Karpas-422 (cell line): ENCODE results near the gene HSPB7. TPM values are rescaled to one million over a fixed set of nuclear protein-coding genes. Genes with fewer than 3 reads are reported as not detected.
"Not testable (repeated sequence)": the region's sequence is repeated elsewhere in the genome, so short reads cannot be mapped to it uniquely, and the experiment has no call there.

Experiments
- DNase-seq: peaks from one replicate; pipeline ENCODE4 v3.0.0-alpha.2; 2015
- H2AFZ ChIP-seq: fragments of 200-600 bp; sonication (generic); 2 replicates; pipeline ENCODE4 v1.6.1; 2014; ENCODE audit warnings: antibody characterized with exemption, low read length, mixed read lengths
- H3K27ac ChIP-seq: fragments of 200-600 bp; sonication (generic); 2 replicates; pipeline ENCODE4 v1.5.1; 2014; ENCODE audit warnings: mild to moderate bottlenecking, low read length, moderate library complexity
- H3K27me3 ChIP-seq: fragments of 200-600 bp; sonication (generic); 2 replicates; pipeline ENCODE4 v1.6.1; 2014; ENCODE audit warnings: low read length, mixed read lengths
- H3K36me3 ChIP-seq: fragments of 200-600 bp; sonication (generic); 2 replicates; pipeline ENCODE4 v1.6.1; 2014; ENCODE audit warnings: low read length, mixed read lengths; ENCODE audit not compliant: insufficient read depth
- H3K4me1 ChIP-seq: fragments of 200-600 bp; sonication (generic); 2 replicates; pipeline ENCODE4 v1.6.1; 2014; ENCODE audit warnings: mild to moderate bottlenecking, low read length, mixed read lengths
- H3K4me2 ChIP-seq: fragments of 200-600 bp; sonication (generic); 2 replicates; pipeline ENCODE4 v1.6.1; 2014; ENCODE audit warnings: low read length, low read depth, mild to moderate bottlenecking; ENCODE audit not compliant: poor library complexity, severe bottlenecking
- H3K4me3 ChIP-seq: fragments of 200-600 bp; sonication (generic); 2 replicates; pipeline ENCODE4 v1.5.1; 2014; ENCODE audit warnings: mild to moderate bottlenecking, antibody characterized with exemption, low read length, mixed read lengths
- H3K79me2 ChIP-seq: fragments of 200-600 bp; sonication (generic); 2 replicates; pipeline ENCODE4 v1.6.1; 2014; ENCODE audit warnings: mild to moderate bottlenecking, low read length, mixed read lengths
- H3K9ac ChIP-seq: fragments of 200-600 bp; sonication (generic); 2 replicates; pipeline ENCODE4 v1.6.0; 2014; ENCODE audit warnings: low read length
- H3K9me2 ChIP-seq: fragments of 200-600 bp; sonication (generic), shearing (Covaris generic); replicated peaks from 2 replicates; pipeline ENCODE4 v1.6.0; 2014; ENCODE audit warnings: mild to moderate bottlenecking, low read length, moderate library complexity; ENCODE audit not compliant: insufficient read depth
- H3K9me3 ChIP-seq: fragments of 300-700, 200-600 bp; sonication (generic); 2 replicates; pipeline ENCODE4 v1.6.1; 2014; ENCODE audit warnings: low read length, mixed read lengths
- H4K20me1 ChIP-seq: fragments of 200-600 bp; sonication (generic); 2 replicates; pipeline ENCODE4 v1.6.1; 2014; ENCODE audit warnings: mild to moderate bottlenecking, antibody characterized with exemption, low read length, low read depth; ENCODE audit not compliant: insufficient read depth
- total RNA-seq: library from RNA; depleted of rRNA; stranded (reverse); fragments of >200 nt; shearing (Covaris generic); gene quantifications from 2 replicates; pipeline ENCODE4 v1.2.3, GENCODE V29; 2014; ENCODE audit warnings: low replicate concordance

Gene HSPB7
- total RNA-seq, 1 experiment from 2014 or later, result not detected

GRCh38 chr1:15991427-15992186, 26.2 kb downstream of the HSPB7 start:
- H3K4me3 ChIP-seq, result no peak overlapping the region
- H3K4me1 ChIP-seq, result peaks cover 3% of the 10 kb centered on the region
- H2AFZ ChIP-seq, result no peak overlapping the region
- H3K27ac ChIP-seq, result no peak overlapping the region
- H3K36me3 ChIP-seq, result no peaks in the 10 kb centered on the region
- no peak for DNase-seq
- H3K9me2 ChIP-seq, result no peaks in the 10 kb centered on the region
- no peaks in the 10 kb centered on the region for H4K20me1 ChIP-seq
- no peaks in the 10 kb centered on the region for H3K79me2 ChIP-seq
- no peak overlapping the region for H3K4me2 ChIP-seq
- no peaks in the 10 kb centered on the region for H3K27me3 ChIP-seq
- no peaks in the 10 kb centered on the region for H3K9me3 ChIP-seq
- H3K9ac ChIP-seq, result no peak overlapping the region

- Histone ChIP-seq H2AFZ (no peak overlapping the region), H3K4me2 (no peak overlapping the region), H3K9me2 (no peaks in the 10 kb centered on the region), H3K9me3 (no peaks in the 10 kb centered on the region), H4K20me1 (no peaks in the 10 kb centered on the region), H3K4me1 (no peaks in the 10 kb centered on the region), H3K36me3 (no peaks in the 10 kb centered on the region), H3K4me3 (no peak overlapping the region), H3K79me2 (no peaks in the 10 kb centered on the region), H3K9ac (no peak overlapping the region), H3K27me3 (no peaks in the 10 kb centered on the region), H3K27ac (no peak overlapping the region)
- no peak for DNase-seq
Measured at GRCh38 chr1:15989776-15990175, 28.1 kb downstream of the HSPB7 start.

- Histone ChIP-seq H3K9me3 (no peaks in the 10 kb centered on the region), H3K79me2 (no peaks in the 10 kb centered on the region), H3K27ac (no peak overlapping the region), H3K4me2 (no peak overlapping the region), H2AFZ (no peak overlapping the region), H3K4me3 (no peak overlapping the region), H4K20me1 (no peaks in the 10 kb centered on the region), H3K4me1 (no peaks in the 10 kb centered on the region), H3K36me3 (no peaks in the 10 kb centered on the region), H3K27me3 (no peaks in the 10 kb centered on the region), H3K9me2 (no peaks in the 10 kb centered on the region), H3K9ac (no peak overlapping the region)
- no peak for DNase-seq
Measured at GRCh38 chr1:15988856-15989736, 28.7 kb downstream of the HSPB7 start.

GRCh38 chr1:15985611-15986297, 32.1 kb downstream of the HSPB7 start:
- H3K27me3 ChIP-seq, result no peaks in the 10 kb centered on the region
- H2AFZ ChIP-seq, result no peak overlapping the region
- no peak overlapping the region for H3K4me3 ChIP-seq
- no peaks in the 10 kb centered on the region for H3K9me3 ChIP-seq
- no peak overlapping the region for H3K4me2 ChIP-seq
- H3K4me1 ChIP-seq, result no peaks in the 10 kb centered on the region
- no peak overlapping the region for H3K27ac ChIP-seq
- no peaks in the 10 kb centered on the region for H3K79me2 ChIP-seq
- no peaks in the 10 kb centered on the region for H3K9me2 ChIP-seq
- H4K20me1 ChIP-seq, result no peaks in the 10 kb centered on the region
- no peaks in the 10 kb centered on the region for H3K36me3 ChIP-seq
- no peak overlapping the region for H3K9ac ChIP-seq
- no peak for DNase-seq

GRCh38 chr1:15983275-15983674, 34.6 kb downstream of the HSPB7 start:
- H3K27ac ChIP-seq, result no peak overlapping the region
- no peaks in the 10 kb centered on the region for H3K27me3 ChIP-seq
- H3K9ac ChIP-seq, result no peak overlapping the region
- H3K9me3 ChIP-seq, result no peaks in the 10 kb centered on the region
- no peak overlapping the region for H3K4me2 ChIP-seq
- H2AFZ ChIP-seq, result no peak overlapping the region
- no peaks in the 10 kb centered on the region for H3K36me3 ChIP-seq
- DNase-seq, result no peak
- no peaks in the 10 kb centered on the region for H3K79me2 ChIP-seq
- H4K20me1 ChIP-seq, result no peaks in the 10 kb centered on the region
- no peaks in the 10 kb centered on the region for H3K9me2 ChIP-seq
- H3K4me1 ChIP-seq, result no peaks in the 10 kb centered on the region
- no peak overlapping the region for H3K4me3 ChIP-seq

- no peaks in the 10 kb centered on the region for H3K9me3 ChIP-seq
- no peak overlapping the region for H3K4me3 ChIP-seq
- H3K79me2 ChIP-seq, result no peaks in the 10 kb centered on the region
- H3K4me2 ChIP-seq, result no peak overlapping the region
- no peak for DNase-seq
- H3K36me3 ChIP-seq, result no peaks in the 10 kb centered on the region
- no peaks in the 10 kb centered on the region for H4K20me1 ChIP-seq
- H3K27ac ChIP-seq, result no peak overlapping the region
- no peak overlapping the region for H2AFZ ChIP-seq
- H3K27me3 ChIP-seq, result no peaks in the 10 kb centered on the region
- H3K4me1 ChIP-seq, result no peaks in the 10 kb centered on the region
- no peak overlapping the region for H3K9ac ChIP-seq
- no peaks in the 10 kb centered on the region for H3K9me2 ChIP-seq
Measured at GRCh38 chr1:15981679-15982078, 36.2 kb downstream of the HSPB7 start.

GRCh38 chr1:15977947-15978346, 39.9 kb downstream of the HSPB7 start:
- H3K4me2 ChIP-seq, H3K36me3 ChIP-seq, H3K9me2 ChIP-seq, DNase-seq, H3K9me3 ChIP-seq, H2AFZ ChIP-seq, H3K4me3 ChIP-seq, H3K79me2 ChIP-seq, H3K9ac ChIP-seq, H3K27me3 ChIP-seq, H3K27ac ChIP-seq: not testable (repeated sequence)
- H3K4me1 ChIP-seq, result peaks cover 17% of the 10 kb centered on the region
- H4K20me1 ChIP-seq, result peaks cover 18% of the 10 kb centered on the region; the same call in 1 of the 2 replicates
